Measurements from ENCODE around the gene TPCN1. TPM values are rescaled to one million over a fixed set of nuclear protein-coding genes. Genes with fewer than 3 reads are reported as not detected.

TPCN1 gene
- polyA plus RNA-seq, 1 of the 3 experiments (the other 2 are of a cell fraction): 15.7 TPM

DNA sequence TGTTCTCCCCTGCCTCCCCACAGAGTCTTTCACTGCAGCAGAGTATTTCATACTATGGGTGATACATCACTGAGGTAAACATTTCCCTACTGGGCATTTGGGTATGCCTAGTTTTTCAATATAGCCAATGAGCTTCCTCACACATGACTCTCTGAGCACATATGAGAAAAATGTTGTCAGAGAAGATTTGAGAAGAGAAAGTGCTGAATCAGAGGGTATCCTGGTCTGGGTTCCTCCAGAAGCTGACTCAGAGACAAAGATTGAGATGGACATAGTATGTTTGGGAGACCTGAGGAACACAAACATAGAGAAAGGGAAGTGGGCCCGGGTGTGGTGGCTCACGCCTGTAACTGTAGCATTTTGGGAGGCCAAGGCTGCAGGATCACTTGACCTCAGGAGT is 101.1 kb downstream of the TPCN1 start:
- Histone ChIP-seq H3K27me3 (ENCODE audit: insufficient read depth) (no peaks in the 10 kb centered on the region), H3K79me2 (ENCODE audit: insufficient read depth) (no peaks in the 10 kb centered on the region), H3K4me2 (no peak overlapping the region), H2AFZ (ENCODE audit: low read depth) (no peak overlapping the region), H3K9me3 (no peaks in the 10 kb centered on the region), H3K4me1 (ENCODE audit: control insufficient read depth in 1 of 2, insufficient read depth in 2 of 2, low read depth in 1 of 2, low read length in 1 of 2) (no peaks in the 10 kb centered on the region), H4K20me1 (ENCODE audit: insufficient read depth) (no peaks in the 10 kb centered on the region), H3K27ac (ENCODE audit: low read depth in 2 of 2, low read length in 1 of 2) (no peak overlapping the region), H3K9me2 (no peaks in the 10 kb centered on the region), H3K36me3 (replicated peaks in 1 of 2; ENCODE audit: control insufficient read depth in 1 of 2, insufficient read depth in 2 of 2, low read length in 1 of 2) (peaks cover 0 to 14% of the 10 kb centered on the region in 2 experiments), H3K4me3 (ENCODE audit: low read depth in 2 of 2, low read length in 1 of 2) (no peak overlapping the region), H3K9ac (no peak overlapping the region), H3F3A (replicated peaks; ENCODE audit: insufficient read depth) (peaks cover 6% of the 10 kb centered on the region)
- WGBS (ENCODE audit: low lambda C conversion rate): 91% methylated on average over 2 of the region's 2 CpGs
- no peak for DNase-seq
- TF ChIP-seq TCF12 (IDR thresholded peaks at IDR 0.05): no peak
- TF ChIP-seq SMC3 (IDR thresholded peaks at IDR 0.05; ENCODE audit: low read depth, low read length): no peak
- no peak for TF ChIP-seq RXRA (IDR thresholded peaks at IDR 0.05; ENCODE audit: borderline replicate concordance, low read depth)
- TF ChIP-seq NFIC (IDR thresholded peaks at IDR 0.05; ENCODE audit: borderline replicate concordance): no peak
- no peak for TF ChIP-seq GABPA (IDR thresholded peaks at IDR 0.05; ENCODE audit: low read depth)
- no peak for TF ChIP-seq TAF1 (IDR thresholded peaks at IDR 0.05; ENCODE audit: borderline replicate concordance, low read depth, low read length)
- no peak for TF ChIP-seq CHD2 (IDR thresholded peaks at IDR 0.05; ENCODE audit: low read length, partially characterized antibody)
- no peak for TF ChIP-seq TEAD4 (IDR thresholded peaks at IDR 0.05; ENCODE audit: borderline replicate concordance, insufficient read depth)
- TF ChIP-seq EP300 (IDR thresholded peaks at IDR 0.05; ENCODE audit: borderline replicate concordance in 1 of 2, low read depth in 1 of 2, low read length in 1 of 2): no peak
- no peak for TF ChIP-seq FOXJ3 (CRISPR knock-in tag; IDR thresholded peaks at IDR 0.05)
- TF ChIP-seq MAX (IDR thresholded peaks at IDR 0.05; ENCODE audit: low read depth): no peak
- no peak for TF ChIP-seq SIN3A (IDR thresholded peaks at IDR 0.05; ENCODE audit: borderline replicate concordance, low read depth, low read length)
- TF ChIP-seq IRF3 (IDR thresholded peaks at IDR 0.05; ENCODE audit: low read depth, low read length): no peak
- TF ChIP-seq RCOR1 (IDR thresholded peaks at IDR 0.05; ENCODE audit: low read length): no peak
- TF ChIP-seq YY1 (IDR thresholded peaks at IDR 0.05; ENCODE audit: low read depth): no peak
- ChIA-PET POLR2A (no interaction called here), CTCF (interaction anchor here (0.9 to 2.4 kb wide), 3 partner anchors 10 to 103 kb away, joined by 3 to 12 read pairs (median 5); no protein-coding TSS in a partner anchor)

- Histone ChIP-seq H3K27ac (ENCODE audit: low read depth in 2 of 2, low read length in 1 of 2) (no peak overlapping the region), H3K79me2 (ENCODE audit: insufficient read depth) (no peaks in the 10 kb centered on the region), H3K9ac (no peak overlapping the region), H3K27me3 (ENCODE audit: insufficient read depth) (no peaks in the 10 kb centered on the region), H3K36me3 (replicated peaks in 1 of 2; ENCODE audit: control insufficient read depth in 1 of 2, insufficient read depth in 2 of 2, low read length in 1 of 2) (peaks cover 0 to 5% of the 10 kb centered on the region in 2 experiments), H3K9me3 (no peaks in the 10 kb centered on the region), H3K4me1 (ENCODE audit: control insufficient read depth in 1 of 2, insufficient read depth in 2 of 2, low read depth in 1 of 2, low read length in 1 of 2) (no peaks in the 10 kb centered on the region; a peak in 1 of 4 replicates), H4K20me1 (ENCODE audit: insufficient read depth) (no peaks in the 10 kb centered on the region), H3K9me2 (no peaks in the 10 kb centered on the region), H2AFZ (ENCODE audit: low read depth) (no peak overlapping the region), H3K4me2 (no peak overlapping the region), H3F3A (replicated peaks; ENCODE audit: insufficient read depth) (no peaks in the 10 kb centered on the region), H3K4me3 (ENCODE audit: low read depth in 2 of 2, low read length in 1 of 2) (no peak overlapping the region)
- POLR2A ChIA-PET: no interaction called here
- 39% methylated on average over 3 of the region's 3 CpGs for WGBS (ENCODE audit: low lambda C conversion rate)
- no peak for DNase-seq
- CTCF ChIA-PET: no interaction called here
- TF ChIP-seq REST (IDR thresholded peaks at IDR 0.05; ENCODE audit: low read depth, low read length) (no peak), ELF1 (IDR thresholded peaks at IDR 0.05) (no peak), SIN3A (IDR thresholded peaks at IDR 0.05; ENCODE audit: borderline replicate concordance, low read depth, low read length) (no peak), FOXM1 (IDR thresholded peaks at IDR 0.05; ENCODE audit: low read depth) (no peak), TEAD4 (IDR thresholded peaks at IDR 0.05; ENCODE audit: borderline replicate concordance, insufficient read depth) (no peak), ZBTB33 (IDR thresholded peaks at IDR 0.05; ENCODE audit: borderline replicate concordance, low read depth) (no peak), MEF2A (IDR thresholded peaks at IDR 0.05; ENCODE audit: borderline replicate concordance, low read depth) (no peak), RCOR1 (IDR thresholded peaks at IDR 0.05; ENCODE audit: low read length) (no peak), TCF12 (IDR thresholded peaks at IDR 0.05) (peak; percentile 64), MAX (IDR thresholded peaks at IDR 0.05; ENCODE audit: low read depth) (no peak)
- TF ChIP-seq, protein P1, sequence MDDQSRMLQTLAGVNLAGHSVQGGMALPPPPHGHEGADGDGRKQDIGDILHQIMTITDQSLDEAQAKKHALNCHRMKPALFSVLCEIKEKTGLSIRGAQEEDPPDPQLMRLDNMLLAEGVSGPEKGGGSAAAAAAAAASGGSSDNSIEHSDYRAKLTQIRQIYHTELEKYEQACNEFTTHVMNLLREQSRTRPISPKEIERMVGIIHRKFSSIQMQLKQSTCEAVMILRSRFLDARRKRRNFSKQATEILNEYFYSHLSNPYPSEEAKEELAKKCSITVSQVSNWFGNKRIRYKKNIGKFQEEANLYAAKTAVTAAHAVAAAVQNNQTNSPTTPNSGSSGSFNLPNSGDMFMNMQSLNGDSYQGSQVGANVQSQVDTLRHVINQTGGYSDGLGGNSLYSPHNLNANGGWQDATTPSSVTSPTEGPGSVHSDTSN (IDR thresholded peaks at IDR 0.05): peak; percentile 48
These were observed 104.7 kb downstream of the TPCN1 start for GRCh38 chr12:113325916-113326315.
